Mucosa of gallbladder (tissue), 1 donor: ENCODE results near the gene MCCD1. TPM values are rescaled to one million over a fixed set of nuclear protein-coding genes. Genes with fewer than 3 reads are reported as not detected.

Experiments
- DNase-seq: peaks from one replicate; pipeline ENCODE4 v3.0.0-alpha.2; 2020; ENCODE audit warnings: low spot score
- total RNA-seq: library from RNA; stranded (reverse); gene quantifications from one replicate; pipeline ENCODE4 v1.2.1, GENCODE V29; 2021
- donor health status: DM: no; HTN: no; CAD: no.

The MCCD1 gene
- total RNA-seq, 1 donor from 2014 or later = not detected

DNA sequence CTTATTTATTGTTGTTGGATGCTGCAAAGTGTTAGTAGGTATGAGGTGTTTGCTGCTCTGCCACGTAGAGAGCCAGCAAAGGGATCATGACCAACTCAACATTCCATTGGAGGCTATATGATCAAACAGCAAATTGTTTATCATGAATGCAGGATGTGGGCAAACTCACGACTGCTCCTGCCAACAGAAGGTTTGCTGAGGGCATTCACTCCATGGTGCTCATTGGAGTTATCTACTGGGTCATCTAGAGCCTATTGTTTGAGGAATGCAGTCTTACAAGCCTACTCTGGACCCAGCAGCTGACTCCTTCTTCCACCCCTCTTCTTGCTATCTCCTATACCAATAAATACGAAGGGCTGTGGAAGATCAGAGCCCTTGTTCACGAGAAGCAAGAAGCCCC is 18.8 kb upstream of the MCCD1 start:
- DNase-seq = no peak

- no peak for DNase-seq
These were observed 15.2 kb upstream of the MCCD1 start for GRCh38 chr6:31513456-31514165.

DNA sequence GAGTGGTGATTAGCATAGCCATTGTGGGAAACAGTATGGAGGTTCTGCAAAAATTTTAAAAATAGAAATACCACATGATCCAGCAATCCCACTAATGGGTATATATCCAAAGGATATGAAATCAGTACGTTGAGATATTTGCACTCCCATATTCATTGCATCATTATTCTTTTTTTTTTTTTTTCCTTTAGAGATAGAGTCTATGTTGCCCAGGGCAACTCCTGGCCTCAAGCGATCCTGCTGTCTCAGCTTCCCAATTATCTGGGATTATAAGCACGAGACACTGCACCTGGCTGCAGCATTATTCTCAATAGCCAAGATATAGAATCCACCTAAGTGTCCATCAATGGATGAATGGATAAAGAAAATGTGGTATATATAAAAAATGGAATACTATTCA is 6.9 kb upstream of the MCCD1 start:
- no peak for DNase-seq

GRCh38 chr6:31525553-31525931 is 3.2 kb upstream of the MCCD1 start:
- no peak for DNase-seq

DNA sequence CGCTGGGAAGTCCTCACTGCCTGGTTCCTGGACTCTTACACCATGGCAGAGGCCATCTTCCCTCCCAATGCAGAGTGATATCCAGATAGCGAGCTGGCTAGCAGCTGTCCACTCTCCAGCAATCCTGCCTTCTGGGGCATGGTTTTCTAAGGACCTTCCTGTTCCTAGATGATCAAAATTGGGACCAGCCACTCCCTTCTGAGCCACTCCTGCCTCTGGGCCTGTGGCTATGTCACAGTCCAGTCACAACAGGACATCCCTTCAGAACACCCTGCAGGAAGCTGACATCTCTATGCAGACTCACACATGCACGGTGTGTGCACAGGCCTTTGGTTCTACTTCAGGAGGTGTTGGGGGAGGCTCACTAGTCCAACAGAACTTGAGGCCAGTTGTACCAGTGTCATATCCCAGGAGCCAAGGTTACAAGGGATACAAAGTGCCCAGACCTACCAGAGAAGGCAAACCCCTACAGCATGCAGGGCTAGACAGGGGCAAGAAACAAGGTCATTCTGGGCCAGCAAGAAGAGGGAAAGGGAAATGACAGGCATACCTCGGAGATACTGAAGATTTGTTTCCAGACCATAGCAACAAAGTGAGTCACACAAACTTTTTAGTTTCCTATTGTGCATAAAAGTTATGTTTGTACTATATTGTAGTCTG is 2.7 kb upstream of the MCCD1 start:
- no peak for DNase-seq

DNA sequence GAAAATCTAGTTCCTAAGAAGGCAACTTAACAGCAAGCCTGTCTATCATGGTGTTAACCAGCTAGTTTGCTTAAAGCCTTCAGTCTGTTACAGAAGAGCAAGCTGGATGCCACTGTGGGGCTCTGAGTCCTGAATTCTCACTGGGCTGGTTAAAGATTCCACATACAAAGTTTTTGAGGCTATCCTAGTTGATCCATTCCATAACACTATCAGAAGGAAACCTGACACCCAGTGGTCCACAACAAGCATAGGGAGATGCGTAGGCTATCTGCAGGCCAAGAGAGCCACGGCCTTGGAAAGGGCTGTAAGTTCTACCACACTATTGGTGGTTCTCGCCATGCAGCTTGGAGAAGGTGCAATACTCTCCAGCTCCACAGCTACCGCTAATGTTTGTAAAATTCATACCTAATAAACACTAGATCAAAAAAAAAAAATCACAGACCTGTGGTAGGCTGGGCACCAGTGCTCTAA is 420 bp upstream of the MCCD1 start:
- no peak for DNase-seq

GRCh38 chr6:31529329-31530150 is 778 bp downstream of the MCCD1 start:
- DNase-seq = no peak

DNA sequence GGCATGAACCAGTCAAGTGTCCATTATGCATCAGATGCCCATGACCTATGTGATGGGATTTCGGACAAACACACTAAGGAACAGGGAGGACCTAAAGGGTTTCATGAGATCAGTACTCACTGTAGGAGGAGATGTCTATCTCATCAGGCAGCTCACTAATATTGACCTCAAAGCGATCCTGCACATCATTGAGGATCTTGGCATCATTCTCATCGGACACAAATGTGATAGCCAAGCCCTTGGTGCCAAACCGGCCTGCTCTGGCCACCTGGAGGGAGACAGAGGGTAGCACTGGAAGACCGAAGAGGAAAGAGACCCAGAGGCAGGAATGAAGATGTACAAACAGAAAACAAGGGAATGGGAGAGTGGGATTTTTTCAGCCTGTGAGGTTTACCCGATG is 1.9 kb downstream of the MCCD1 start:
- DNase-seq = no peak

DNA sequence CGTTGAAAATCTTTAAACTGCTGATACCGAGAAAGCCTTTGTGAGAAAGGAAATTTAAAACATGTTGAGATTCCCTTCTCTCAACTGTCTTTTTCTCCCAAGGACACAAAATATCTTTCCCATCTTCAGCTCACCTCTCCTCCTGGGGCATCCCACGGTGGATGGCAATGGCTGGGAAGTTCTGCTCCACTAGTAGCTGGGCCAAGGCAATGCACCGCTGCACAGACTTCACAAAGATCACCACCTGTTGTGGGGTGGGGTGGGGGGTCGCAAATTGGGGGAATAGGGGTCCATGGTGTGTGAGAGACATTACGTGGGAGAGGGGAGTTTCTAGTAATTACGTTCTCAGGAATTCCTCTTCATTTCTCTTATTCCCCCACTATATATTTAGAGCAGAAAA is 2.4 kb downstream of the MCCD1 start:
- no peak for DNase-seq

DNA sequence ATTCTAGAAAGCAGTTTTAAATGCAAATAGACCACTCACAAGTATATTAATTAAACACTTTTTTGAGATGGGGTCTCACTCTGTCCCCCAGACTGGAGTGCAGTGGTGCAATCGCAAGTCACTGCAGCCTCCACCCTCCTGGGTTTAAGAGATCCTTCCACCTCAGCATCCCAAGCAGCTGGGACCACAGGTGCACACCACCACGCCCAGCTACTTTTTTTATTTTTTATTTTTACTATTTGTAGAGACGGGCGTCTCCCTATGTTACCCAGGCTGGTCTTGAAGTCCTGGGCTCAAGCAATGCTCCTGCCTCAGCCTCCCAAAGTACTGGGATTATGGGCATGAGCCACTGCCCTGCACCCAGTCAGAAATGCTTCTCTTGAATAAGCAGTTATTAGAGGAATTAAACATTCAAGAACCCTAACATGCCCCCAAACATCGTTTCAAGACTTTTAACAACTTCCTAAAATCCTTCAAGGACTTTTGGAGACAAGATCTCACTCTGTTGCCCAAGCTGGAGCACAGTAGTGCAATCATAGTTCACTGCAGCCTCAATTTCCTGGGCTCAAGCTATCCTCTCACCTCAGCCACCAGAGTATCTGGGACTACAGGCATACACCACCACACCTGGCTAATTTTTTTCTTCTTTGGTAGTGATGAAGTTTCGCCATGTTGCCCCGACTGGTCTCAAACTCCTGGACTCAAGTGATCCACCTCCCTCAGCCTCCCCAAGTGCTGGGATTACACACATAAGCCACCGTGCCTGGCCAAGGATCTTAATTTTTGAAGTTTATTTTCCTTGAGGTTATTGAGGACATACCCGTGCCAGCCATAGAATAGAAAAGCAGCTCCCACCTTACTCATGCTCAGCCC is 3.2 kb downstream of the MCCD1 start:
- no peak for DNase-seq

GRCh38 chr6:31532644-31533454 is 4.1 kb downstream of the MCCD1 start:
- no peak for DNase-seq

DNA sequence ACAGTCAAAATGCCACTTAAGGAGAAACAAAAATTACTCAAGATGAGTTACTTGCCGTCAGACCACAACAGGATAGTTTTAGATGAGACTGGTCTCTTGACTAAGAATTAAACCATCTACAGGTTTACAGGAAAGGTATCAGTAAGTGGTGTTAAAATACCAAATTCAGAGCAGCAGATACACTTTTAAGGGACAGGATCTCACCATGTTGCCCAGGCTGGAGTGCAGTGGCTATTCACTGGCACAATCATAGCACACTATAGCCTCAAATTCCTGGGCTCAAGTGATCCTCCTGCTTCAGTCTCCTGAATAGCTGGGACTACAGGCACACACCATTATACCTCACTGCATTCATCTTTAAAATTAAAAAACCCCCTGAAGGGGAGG is 4.7 kb downstream of the MCCD1 start:
- DNase-seq = no peak

DNA sequence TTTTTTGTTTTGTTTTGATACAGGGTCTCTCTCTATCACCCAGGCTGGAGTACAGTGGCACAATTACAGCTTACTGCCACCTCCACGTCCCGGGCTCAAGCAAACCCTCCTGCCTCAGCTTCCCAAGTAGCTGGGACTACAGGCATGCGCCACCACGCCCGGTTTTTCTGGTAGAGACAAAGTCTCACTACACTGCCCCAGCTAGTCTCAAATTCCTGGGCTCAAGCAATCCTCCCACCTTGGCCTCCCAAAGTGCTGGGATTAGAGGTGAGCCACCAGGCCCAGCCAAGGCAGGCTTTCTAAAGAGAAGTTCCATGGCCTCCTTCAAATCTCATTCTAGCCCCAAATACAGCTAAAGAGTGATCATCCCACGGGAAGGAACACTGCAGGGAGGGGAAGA is 5.2 kb downstream of the MCCD1 start:
- DNase-seq = no peak

DNA sequence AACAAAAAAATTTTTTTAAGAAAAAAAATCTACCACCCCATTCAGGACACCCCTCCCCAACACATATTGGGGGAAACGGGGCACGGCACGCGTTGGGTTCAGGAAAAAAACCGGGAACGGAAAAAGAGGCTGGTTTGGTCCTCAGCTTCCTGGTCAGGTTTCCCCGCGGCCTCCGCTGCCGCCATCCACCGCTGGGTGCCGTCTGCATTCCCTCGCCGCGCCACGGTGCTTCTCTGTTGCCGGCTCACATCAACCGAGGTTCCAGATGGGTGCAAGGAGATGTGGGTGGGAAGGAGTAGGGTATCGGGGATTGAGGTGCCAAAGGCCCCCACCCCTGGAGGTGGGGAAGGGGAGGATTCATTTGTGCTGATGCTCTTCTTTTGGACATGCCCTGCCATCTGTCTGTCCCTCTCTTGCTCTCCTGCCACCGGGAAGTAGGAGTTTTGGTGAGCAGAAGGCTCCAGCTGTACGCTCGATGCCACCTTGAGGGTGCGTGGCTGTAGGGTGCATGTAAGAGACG is 5.8 kb downstream of the MCCD1 start:
- DNase-seq = no peak

GRCh38 chr6:31535538-31536324 is 7.0 kb downstream of the MCCD1 start:
- DNase-seq = no peak

GRCh38 chr6:31538805-31539400 is 10.1 kb downstream of the MCCD1 start:
- DNase-seq = no peak

DNA sequence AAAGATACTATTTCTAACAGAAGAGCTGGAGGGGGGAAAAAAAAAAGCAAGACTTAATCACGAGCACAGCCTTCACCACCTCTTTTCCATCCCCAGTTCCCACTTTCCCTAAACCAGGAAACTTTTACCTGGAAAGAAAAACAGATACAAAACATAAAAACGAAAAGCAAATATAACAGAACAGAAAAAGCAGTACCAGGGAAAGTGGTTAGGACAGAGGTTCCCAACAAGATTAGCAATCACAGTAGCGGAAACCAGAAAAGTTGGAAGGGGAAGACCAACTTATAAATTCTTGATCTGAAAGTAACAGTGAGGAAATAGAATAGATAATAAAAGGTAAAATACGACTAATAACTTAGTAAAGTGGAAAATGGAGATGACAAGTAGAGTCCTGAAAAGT is 11.9 kb downstream of the MCCD1 start:
- DNase-seq = no peak

DNA sequence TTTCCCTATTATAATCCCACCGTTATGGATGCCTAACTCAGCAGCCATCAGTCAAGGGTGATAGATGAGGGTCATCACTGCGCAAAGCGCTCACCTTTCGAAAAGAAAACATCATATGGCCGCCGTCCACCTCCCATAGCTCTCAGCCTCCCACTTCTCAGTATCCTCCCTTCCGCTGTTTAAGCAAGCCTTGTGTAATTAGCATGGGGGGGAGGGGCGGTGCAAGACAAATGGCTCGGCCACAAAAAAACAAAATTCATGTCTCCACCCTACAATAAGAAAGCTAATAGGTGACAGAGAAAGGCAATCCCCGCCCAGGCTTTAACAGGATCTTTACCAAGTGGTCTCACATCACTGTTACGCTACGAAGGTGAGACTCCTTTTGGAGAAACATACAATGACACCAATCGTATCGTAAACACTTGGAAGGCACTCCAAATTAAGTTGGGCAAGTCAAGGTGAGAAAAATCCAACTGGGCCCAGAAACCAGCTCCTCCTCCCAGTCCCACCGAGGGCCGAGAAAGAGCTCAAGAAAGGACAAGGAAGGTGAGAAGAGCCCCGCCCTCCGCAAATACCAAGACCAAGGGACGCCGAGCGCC is 12.4 kb downstream of the MCCD1 start:
- no peak for DNase-seq
